Muscle of back (tissue), 11 donors: Measurements from ENCODE around the gene TNS4. TPM values are rescaled to one million over a fixed set of nuclear protein-coding genes. Genes with fewer than 3 reads are reported as not detected.

Experiments used
- DNase-seq, 3 donors: peaks; one replicate each; pipeline versions ENCODE4 v3.0.0 to v3.0.0-alpha.2; 2013
- polyA plus RNA-seq, 10 donors: library from polyadenylated mRNA; unstranded; fragments of 120-200 nt; gene quantifications; one replicate each; pipeline ENCODE4 v1.2.1, GENCODE V29; 2013; ENCODE audit not compliant: insufficient read length in 10 of 10

Gene TNS4
- polyA plus RNA-seq, 10 donors, result 0.05 to 2.5 (median 1.2) TPM; not detected in 6

- peak; percentile 69 to 93 (median 84) for DNase-seq
Observed at GRCh38 chr17:40443196-40443987, 58.0 kb downstream of the TNS4 start, which contains the start of gene IGFBP4. Gene IGFBP4 (plus strand): TSS chr17:40443450. CDS start chr17:40443736, 286 bp downstream.

DNA sequence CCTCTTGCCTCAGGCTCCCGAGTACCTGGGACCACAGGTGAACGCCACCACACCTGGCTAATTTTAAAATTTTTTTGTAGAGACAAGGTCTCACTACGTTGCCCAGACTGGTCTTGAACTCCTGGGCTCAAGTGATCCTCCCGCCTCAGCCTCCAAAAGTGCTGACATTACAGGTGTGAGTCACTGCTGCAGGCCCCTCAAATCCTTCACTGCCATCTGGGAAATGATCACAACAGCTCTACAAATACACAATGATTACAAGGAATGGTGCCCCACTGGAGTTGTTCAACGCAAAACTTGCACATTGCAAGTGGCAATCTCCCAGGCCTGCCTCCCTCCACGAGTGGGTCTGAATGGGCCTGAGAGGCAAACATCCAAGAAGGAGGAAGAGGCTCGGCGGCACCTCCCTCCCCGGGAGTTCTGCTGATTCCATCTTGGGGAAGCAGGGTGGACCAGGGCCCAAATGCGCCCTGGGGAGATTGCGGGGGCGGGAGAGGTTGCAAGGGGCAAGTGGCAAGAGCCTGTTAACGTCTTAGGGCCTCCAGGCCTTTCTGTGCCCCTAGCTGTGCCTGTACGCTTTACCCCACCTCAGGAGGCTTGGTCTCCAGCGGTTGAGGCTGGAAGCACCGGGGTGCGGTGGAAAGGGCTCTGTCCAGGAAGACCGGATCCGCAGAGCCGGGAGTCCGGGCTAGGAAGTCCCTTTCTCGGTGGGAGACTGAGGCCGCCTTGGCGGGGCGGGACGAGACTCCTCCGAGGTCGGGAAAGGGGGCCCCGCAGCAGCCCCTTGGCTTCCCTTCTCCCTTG, 58.8 kb downstream of the TNS4 start:
- DNase-seq, result no peak

- DNase-seq, result no peak
Observed at GRCh38 chr17:40440166-40440565, 61.3 kb downstream of the TNS4 start.

- no peak for DNase-seq
Observed at GRCh38 chr17:40437095-40437732, 64.2 kb downstream of the TNS4 start.

DNA sequence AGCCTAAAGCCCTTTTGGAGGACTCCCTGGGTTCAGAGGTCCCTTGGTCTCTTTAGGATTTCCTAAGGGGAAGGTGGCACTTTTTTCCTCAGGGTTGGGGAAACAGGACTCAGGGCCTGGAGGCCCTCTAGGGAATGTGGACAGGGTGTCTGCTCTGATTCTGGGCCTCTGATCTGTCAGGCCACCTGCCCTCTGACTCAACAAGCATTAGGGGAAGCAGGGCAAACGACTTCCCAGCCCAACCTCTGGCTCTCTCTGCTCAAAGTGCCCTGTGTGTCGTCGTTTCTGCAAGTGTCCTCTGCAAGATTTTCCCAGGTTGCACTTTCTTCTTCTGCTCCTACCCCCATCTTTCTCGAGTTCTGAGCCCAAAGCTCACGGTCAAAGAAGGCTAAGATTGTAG, 64.8 kb downstream of the TNS4 start:
- no peak for DNase-seq

DNA sequence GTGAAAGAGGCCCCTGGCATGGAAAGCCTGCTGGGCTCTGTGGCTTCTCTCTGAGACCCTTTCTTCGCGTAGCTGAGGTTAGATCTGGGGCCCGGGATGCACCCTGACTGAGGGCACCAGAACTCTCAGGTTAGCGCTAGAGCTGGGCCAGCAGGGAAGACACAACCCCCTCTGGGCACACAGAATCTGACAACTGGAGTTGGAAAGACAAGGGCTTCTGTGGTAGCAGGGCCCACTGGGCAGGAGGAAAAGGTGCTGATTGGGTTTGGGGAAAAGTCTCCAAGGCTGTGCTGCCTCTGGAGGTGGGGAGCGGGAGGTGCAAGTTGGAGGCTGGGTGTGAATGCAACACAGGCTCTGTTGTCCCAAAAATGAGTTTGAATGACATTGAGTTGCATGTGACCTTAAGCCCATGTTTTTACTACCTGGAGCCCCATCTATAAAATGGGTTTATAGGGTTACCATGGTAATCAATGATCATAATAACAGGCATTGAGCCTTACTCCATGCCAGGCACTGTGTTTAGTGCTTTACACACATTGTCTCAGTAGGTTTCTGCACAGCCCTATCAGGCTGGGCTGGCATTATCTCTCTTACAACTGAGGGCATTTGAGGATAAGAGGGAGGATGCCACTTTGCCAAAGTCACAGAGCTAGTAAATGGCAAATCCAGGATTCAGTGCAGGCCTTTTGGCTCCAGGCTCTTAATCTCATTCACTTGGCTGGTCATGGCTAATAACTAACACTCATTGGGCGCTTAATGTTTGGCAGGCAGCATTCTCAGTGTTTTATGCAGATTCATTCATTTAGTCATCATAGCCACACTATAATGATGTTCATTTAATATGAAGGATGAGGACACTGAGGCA, 67.6 kb downstream of the TNS4 start:
- DNase-seq, result peak in 1 of 3 donors; percentile 30

GRCh38 chr17:40432864-40433528, 68.4 kb downstream of the TNS4 start:
- DNase-seq, result peak in 2 of 3 donors; percentile 81 to 83

DNA sequence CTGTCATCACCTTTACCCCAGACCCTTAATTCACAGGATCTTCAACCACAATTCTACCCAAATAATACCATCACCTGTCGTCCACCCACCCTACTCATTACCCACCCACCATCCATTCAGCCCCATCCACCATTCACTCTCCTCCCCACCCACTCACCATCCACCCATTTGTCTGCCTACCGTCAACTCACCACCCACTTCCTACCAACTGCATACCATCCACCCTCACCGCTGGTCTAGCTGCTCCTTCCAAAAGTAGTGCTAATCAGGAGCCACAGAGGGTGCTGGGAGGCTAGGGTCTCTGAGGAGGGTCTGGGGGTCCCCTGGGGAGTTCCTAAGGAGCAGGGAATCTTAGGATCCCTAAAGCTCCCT, 70.2 kb downstream of the TNS4 start:
- DNase-seq, result no peak

- DNase-seq, result no peak
Observed at GRCh38 chr17:40430272-40431230, 70.9 kb downstream of the TNS4 start.

GRCh38 chr17:40427002-40427491, 74.4 kb downstream of the TNS4 start:
- DNase-seq, result no peak

Other genes starting within 250 kb of the TNS4 start
- 10 to 100 TPM in 6 of 10 donors, 1 to 10 TPM in 4; 6.9 to 20.2 (median 11.1) TPM for gene CDC6, start 213.7 kb downstream of the TNS4 start, polyA plus RNA-seq
- gene RARA, start 192.4 kb downstream of the TNS4 start, polyA plus RNA-seq, result 10 to 100 TPM; 46.0 to 64.5 (median 54.1) TPM
- under 1 TPM in 3 of 10 donors, not detected in 7; 0.27 to 0.56 (median 0.33) TPM for gene GJD3, start 136.9 kb downstream of the TNS4 start, polyA plus RNA-seq
- 100 to 1,000 TPM in 1 of 10 donors, 10 to 100 TPM in 9; 50.2 to 119 (median 78.6) TPM for gene TOP2A, start 83.7 kb downstream of the TNS4 start, polyA plus RNA-seq
- 100 to 1,000 TPM; 191 to 347 (median 255) TPM for gene IGFBP4, start 58.2 kb downstream of the TNS4 start, polyA plus RNA-seq
- gene CCR7, start 63.8 kb upstream of the TNS4 start, polyA plus RNA-seq, result 1 to 10 TPM in 2 of 10 donors, under 1 TPM in 8; 0.16 to 4.2 (median 0.36) TPM
- 100 to 1,000 TPM; 114 to 155 (median 127) TPM for gene SMARCE1, start 146.2 kb upstream of the TNS4 start, polyA plus RNA-seq
- under 1 TPM in 9 of 10 donors, not detected in 1; 0.07 to 0.67 (median 0.23) TPM for gene KRT222, start 163.6 kb upstream of the TNS4 start, polyA plus RNA-seq
- gene KRT24, start 202.1 kb upstream of the TNS4 start, polyA plus RNA-seq, result under 1 TPM in 1 of 10 donors, not detected in 9; 0.11 TPM